ENCODE results near the gene SH2D3A. TPM values are rescaled to one million over a fixed set of nuclear protein-coding genes. Genes with fewer than 3 reads are reported as not detected.

The SH2D3A gene
- total and polyA plus RNA-seq, 7 experiments from 2014 or later: 27.9 to 64.7 (median 57.4) TPM

GRCh38 chr19:6729573-6730152, 37.6 kb downstream of the SH2D3A start:
- Histone ChIP-seq H3K36me3 (ENCODE audit: control insufficient read depth in 2 of 3, insufficient read depth in 3 of 3, low read length in 3 of 3) (peaks cover 0 to 34% (median 4%) of the 10 kb centered on the region in 3 experiments), H3K27me3 (ENCODE audit: control insufficient read depth in 2 of 2, insufficient read depth in 2 of 2, low read length in 2 of 2) (no peaks in the 10 kb centered on the region), H3K4me3 (ENCODE audit: low read length) (no peak overlapping the region), H3K4me1 (ENCODE audit: control insufficient read depth in 2 of 2, insufficient read depth in 2 of 2, low read length in 2 of 2) (no peaks in the 10 kb centered on the region), H3K27ac (ENCODE audit: low read depth, low read length) (no peak overlapping the region), H3K9me3 (ENCODE audit: control insufficient read depth in 2 of 3, low read length in 3 of 3) (no peaks in the 10 kb centered on the region)
- ChIA-PET CTCF (no interaction called here), POLR2A (interaction anchor here (0.6 kb wide), 1 partner anchor 51 kb away, joined by 3 read pairs; no protein-coding TSS in a partner anchor)
- Mint-ChIP-seq H3K27ac (no peak overlapping the region), H3K4me3 (no peak overlapping the region), H3K9me3 (no peaks in the 10 kb centered on the region), H3K36me3 (peaks cover 0 to 18% (median 5%) of the 10 kb centered on the region in 5 donors), H3K27me3 (no peaks in the 10 kb centered on the region), H3K4me1 (peaks cover 5 to 24% (median 10%) of the 10 kb centered on the region in 7 donors)
- intact Hi-C loops (cut with micrococcal nuclease): loop anchor here (10.0 kb wide), 5 partner anchors 275 to 1045 kb away; partner anchors contain the start of genes ARHGEF18 (in 1 of the 2), HSD11B1L (in 1 of the 2), MICOS13 (in 1 of the 2) and RANBP3 (in 1 of the 2)
- no peak for ATAC-seq
- DNase-seq: no peak

GRCh38 chr19:6728346-6728745, 38.9 kb downstream of the SH2D3A start:
- H3K9me3 ChIP-seq (ENCODE audit: control insufficient read depth in 2 of 3, low read length in 3 of 3): no peaks in the 10 kb centered on the region
- no peak overlapping the region for H3K4me3 Mint-ChIP-seq
- peak; percentile 69 for ATAC-seq

GRCh38 chr19:6725513-6726231, 41.6 kb downstream of the SH2D3A start:
- no peaks in the 10 kb centered on the region for H3K27me3 ChIP-seq (ENCODE audit: control insufficient read depth in 2 of 2, insufficient read depth in 2 of 2, low read length in 2 of 2)
- peaks cover 0 to 6% (median 0%) of the 10 kb centered on the region in 3 experiments for H3K36me3 ChIP-seq (ENCODE audit: control insufficient read depth in 2 of 3, insufficient read depth in 3 of 3, low read length in 3 of 3)
- DNase-seq (no peak), ATAC-seq (no peak)
- Mint-ChIP-seq H3K27ac (peak overlapping the region in 2 of 9 donors; percentile 31 to 55), H3K4me1 (peaks cover 10 to 27% (median 25%) of the 10 kb centered on the region in 7 donors), H3K4me3 (peak overlapping the region in 1 of 10 donors; percentile 48), H3K36me3 (no peaks in the 10 kb centered on the region), H3K27me3 (no peaks in the 10 kb centered on the region), H3K9me3 (no peaks in the 10 kb centered on the region)
- H3K4me1 ChIP-seq (ENCODE audit: control insufficient read depth in 2 of 2, insufficient read depth in 2 of 2, low read length in 2 of 2): no peaks in the 10 kb centered on the region
- intact Hi-C loops (cut with micrococcal nuclease): no loop called here
- no peak overlapping the region for H3K4me3 ChIP-seq (ENCODE audit: low read length)
- H3K27ac ChIP-seq (ENCODE audit: low read depth, low read length): no peak overlapping the region
- ChIA-PET POLR2A (no interaction called here), CTCF (no interaction called here)
- H3K9me3 ChIP-seq (ENCODE audit: control insufficient read depth in 2 of 3, low read length in 3 of 3): no peaks in the 10 kb centered on the region

More at GRCh38 chr19:6728346-6728745, 38.9 kb downstream of the SH2D3A start:
- Histone ChIP-seq H3K36me3 (ENCODE audit: control insufficient read depth in 2 of 3, insufficient read depth in 3 of 3, low read length in 3 of 3) (peaks cover 0 to 27% (median 4%) of the 10 kb centered on the region in 3 experiments), H3K27ac (ENCODE audit: low read depth, low read length) (no peak overlapping the region), H3K4me3 (ENCODE audit: low read length) (no peak overlapping the region), H3K27me3 (ENCODE audit: control insufficient read depth in 2 of 2, insufficient read depth in 2 of 2, low read length in 2 of 2) (no peaks in the 10 kb centered on the region), H3K4me1 (ENCODE audit: control insufficient read depth in 2 of 2, insufficient read depth in 2 of 2, low read length in 2 of 2) (no peaks in the 10 kb centered on the region)
- intact Hi-C loops (cut with micrococcal nuclease): no loop called here
- Mint-ChIP-seq H3K36me3 (peaks cover 0 to 11% (median 5%) of the 10 kb centered on the region in 5 donors), H3K4me1 (peaks cover 5 to 27% (median 15%) of the 10 kb centered on the region in 7 donors), H3K27me3 (no peaks in the 10 kb centered on the region), H3K27ac (peak overlapping the region in 1 of 9 donors; percentile 55), H3K9me3 (no peaks in the 10 kb centered on the region)
- ChIA-PET CTCF (no interaction called here), POLR2A (interaction anchor here (0.6 to 1.4 kb wide), 2 partner anchors 10 to 371 kb away, joined by 3 to 4 read pairs; no protein-coding TSS in a partner anchor)
- no peak for DNase-seq

GRCh38 chr19:6724631-6725492, 42.4 kb downstream of the SH2D3A start:
- H3K9me3 ChIP-seq (ENCODE audit: control insufficient read depth in 2 of 3, low read length in 3 of 3): no peaks in the 10 kb centered on the region
- peaks cover 0 to under 1% (median 0%) of the 10 kb centered on the region in 3 experiments for H3K36me3 ChIP-seq (ENCODE audit: control insufficient read depth in 2 of 3, insufficient read depth in 3 of 3, low read length in 3 of 3)
- ChIA-PET POLR2A (interaction anchor here (0.6 to 0.7 kb wide), 3 partner anchors 13 to 689 kb away, joined by 3 to 5 read pairs (median 3); no protein-coding TSS in a partner anchor), CTCF (interaction anchor here (0.6 kb wide), 1 partner anchor 440 kb away, joined by 5 read pairs; no protein-coding TSS in a partner anchor)
- ATAC-seq: no peak
- no peaks in the 10 kb centered on the region for H3K4me1 ChIP-seq (ENCODE audit: control insufficient read depth in 2 of 2, insufficient read depth in 2 of 2, low read length in 2 of 2)
- no peaks in the 10 kb centered on the region for H3K9me3 Mint-ChIP-seq
- no peak overlapping the region for H3K4me3 Mint-ChIP-seq
- no peak for DNase-seq
- no peak overlapping the region for H3K27ac Mint-ChIP-seq
- no peaks in the 10 kb centered on the region for H3K36me3 Mint-ChIP-seq
- H3K4me1 Mint-ChIP-seq: peaks cover 10 to 32% (median 25%) of the 10 kb centered on the region in 7 donors
- intact Hi-C loops (cut with micrococcal nuclease): no loop called here
- H3K27ac ChIP-seq (ENCODE audit: low read depth, low read length): no peak overlapping the region
- no peaks in the 10 kb centered on the region for H3K27me3 ChIP-seq (ENCODE audit: control insufficient read depth in 2 of 2, insufficient read depth in 2 of 2, low read length in 2 of 2)
- no peak overlapping the region for H3K4me3 ChIP-seq (ENCODE audit: low read length)
- no peaks in the 10 kb centered on the region for H3K27me3 Mint-ChIP-seq

GRCh38 chr19:6723738-6724137, 43.5 kb downstream of the SH2D3A start:
- ChIA-PET POLR2A (interaction anchor here (0.6 kb wide), 1 partner anchor 15 kb away, joined by 3 read pairs; no protein-coding TSS in a partner anchor), CTCF (interaction anchor here (0.6 kb wide), 1 partner anchor 920 kb away, joined by 5 read pairs; no protein-coding TSS in a partner anchor)
- ATAC-seq (no peak), DNase-seq (no peak)
- peak overlapping the region in 2 of 10 donors; percentile 4 to 60 for H3K4me3 Mint-ChIP-seq
- Histone ChIP-seq H3K27me3 (ENCODE audit: control insufficient read depth in 2 of 2, insufficient read depth in 2 of 2, low read length in 2 of 2) (no peaks in the 10 kb centered on the region), H3K36me3 (ENCODE audit: control insufficient read depth in 2 of 3, insufficient read depth in 3 of 3, low read length in 3 of 3) (no peaks in the 10 kb centered on the region), H3K9me3 (ENCODE audit: control insufficient read depth in 2 of 3, low read length in 3 of 3) (no peaks in the 10 kb centered on the region), H3K27ac (ENCODE audit: low read depth, low read length) (no peak overlapping the region), H3K4me3 (ENCODE audit: low read length) (no peak overlapping the region), H3K4me1 (ENCODE audit: control insufficient read depth in 2 of 2, insufficient read depth in 2 of 2, low read length in 2 of 2) (no peaks in the 10 kb centered on the region)
- H3K27ac Mint-ChIP-seq: peak overlapping the region in 1 of 9 donors; percentile 6
- intact Hi-C loops (cut with micrococcal nuclease): no loop called here
- H3K9me3 Mint-ChIP-seq: no peaks in the 10 kb centered on the region
- no peaks in the 10 kb centered on the region for H3K27me3 Mint-ChIP-seq
- H3K4me1 Mint-ChIP-seq: peaks cover 10 to 36% (median 25%) of the 10 kb centered on the region in 7 donors
- no peaks in the 10 kb centered on the region for H3K36me3 Mint-ChIP-seq

- ATAC-seq: no peak
- Mint-ChIP-seq H3K9me3 (no peaks in the 10 kb centered on the region), H3K27me3 (no peaks in the 10 kb centered on the region), H3K4me3 (peak overlapping the region in 1 of 10 donors; percentile 48), H3K27ac (peak overlapping the region in 1 of 9 donors; percentile 37), H3K4me1 (peaks cover 10 to 36% (median 25%) of the 10 kb centered on the region in 7 donors), H3K36me3 (no peaks in the 10 kb centered on the region)
- no peaks in the 10 kb centered on the region for H3K27me3 ChIP-seq (ENCODE audit: control insufficient read depth in 2 of 2, insufficient read depth in 2 of 2, low read length in 2 of 2)
- H3K9me3 ChIP-seq (ENCODE audit: control insufficient read depth in 2 of 3, low read length in 3 of 3): no peaks in the 10 kb centered on the region
- H3K36me3 ChIP-seq (ENCODE audit: control insufficient read depth in 2 of 3, insufficient read depth in 3 of 3, low read length in 3 of 3): no peaks in the 10 kb centered on the region
- no peak overlapping the region for H3K4me3 ChIP-seq (ENCODE audit: low read length)
- no peaks in the 10 kb centered on the region for H3K4me1 ChIP-seq (ENCODE audit: control insufficient read depth in 2 of 2, insufficient read depth in 2 of 2, low read length in 2 of 2)
- no peak for DNase-seq
- H3K27ac ChIP-seq (ENCODE audit: low read depth, low read length): no peak overlapping the region
- ChIA-PET CTCF (no interaction called here), POLR2A (no interaction called here)
- intact Hi-C loops (cut with micrococcal nuclease): no loop called here
These were observed 44.1 kb downstream of the SH2D3A start for GRCh38 chr19:6723108-6723618.

Data from naive thymus-derived CD4-positive, alpha-beta T cell (primary cell).